GM12864 (cell line): ENCODE measurements around the gene UBE2N.
A peak's percentile ranks its signal among the peaks of the same experiment; 100 is the strongest.

ENCODE experiments used
- DNase-seq: peaks from one replicate; pipeline ENCODE4 v3.0.0-alpha.2; 2011; ENCODE audit warnings: low read depth
- H3K4me3 ChIP-seq: 2 replicates; pipeline ENCODE4 v1.5.1; 2011; ENCODE audit warnings: mild to moderate bottlenecking, low read depth, low read length, control low read depth
- CTCF ChIP-seq: IDR thresholded peaks from 2 replicates; pipeline ENCODE4 v1.5.1; 2011; ENCODE audit warnings: low read depth, mild to moderate bottlenecking, moderate library complexity, low read length, control low read depth, inconsistent platforms; ENCODE audit errors: missing control alignments

Gene UBE2N

GRCh38 chr12:93376436-93377251 lies 65.1 kb downstream of the UBE2N start:
- no peak for TF ChIP-seq CTCF
- no peak for DNase-seq
- H3K4me3 ChIP-seq: peak overlapping the region; percentile 64

- no peak for TF ChIP-seq CTCF
- DNase-seq: no peak
- H3K4me3 ChIP-seq: no peak overlapping the region
Measured at GRCh38 chr12:93375906-93376305, 65.8 kb downstream of the UBE2N start.

GRCh38 chr12:93373961-93374656 lies 67.6 kb downstream of the UBE2N start:
- DNase-seq: no peak
- no peak for TF ChIP-seq CTCF
- H3K4me3 ChIP-seq: no peak overlapping the region

GRCh38 chr12:93370947-93371346 lies 70.8 kb downstream of the UBE2N start:
- H3K4me3 ChIP-seq: no peak overlapping the region
- TF ChIP-seq CTCF: no peak
- no peak for DNase-seq

GRCh38 chr12:93369505-93369904 lies 72.2 kb downstream of the UBE2N start:
- no peak overlapping the region for H3K4me3 ChIP-seq
- no peak for TF ChIP-seq CTCF
- DNase-seq: no peak

GRCh38 chr12:93368766-93369165 lies 73.0 kb downstream of the UBE2N start:
- H3K4me3 ChIP-seq: no peak overlapping the region
- no peak for TF ChIP-seq CTCF
- no peak for DNase-seq
